Heart right ventricle (tissue), 16 donors: ENCODE measurements around the gene AGAP1. TPM values are rescaled to one million over a fixed set of nuclear protein-coding genes. Genes with fewer than 3 reads are reported as not detected.

Experiments used
- ATAC-seq, 8 donors: fragments of 200-7000 bp; cut with Tn5 transposase; one replicate each; pipeline ENCODE4 v1.9.1; 2020; ENCODE audit warnings: mild to moderate bottlenecking in 8 of 8, moderate library complexity in 8 of 8, moderate number of reproducible peaks in 1 of 8
- DNase-seq, 2 donors: peaks; one replicate each; pipeline ENCODE4 v3.0.0-alpha.2; 2020
- H3K27ac ChIP-seq, 10 donors: fragments of 200-600 bp; sonication (generic) in 2 of 10; one replicate each; pipeline versions ENCODE4 v1.5.0 to v1.8.0; 2020 to 2022; ENCODE audit warnings: mild to moderate bottlenecking in 3 of 10
- H3K27me3 ChIP-seq, 7 donors: fragments of 200-600 bp; one replicate each; pipeline ENCODE4 v1.8.0; 2021 to 2022; ENCODE audit warnings: mild to moderate bottlenecking in 2 of 7
- H3K36me3 ChIP-seq, 9 donors: fragments of 200-600 bp; sonication (generic) in 1 of 9; one replicate each; pipeline versions ENCODE4 v1.5.0 to v1.8.0; 2020 to 2022; ENCODE audit warnings: mild to moderate bottlenecking in 2 of 9
- H3K4me1 ChIP-seq, 9 donors: fragments of 200-600 bp; sonication (generic) in 1 of 9; one replicate each; pipeline versions ENCODE4 v1.5.0 to v1.8.0; 2020 to 2022; ENCODE audit warnings: mild to moderate bottlenecking in 4 of 9
- H3K4me3 ChIP-seq, 10 donors: fragments of 200-600 bp; sonication (generic) in 2 of 10; one replicate each; pipeline versions ENCODE4 v1.5.0 to v1.8.0; 2020 to 2022; ENCODE audit warnings: mild to moderate bottlenecking in 7 of 10, moderate library complexity in 2 of 10
- H3K9me3 ChIP-seq, 11 donors: fragments of 200-600 bp in 10 of 11; sonication (generic) in 2 of 11; one replicate each; pipeline versions ENCODE4 v1.5.0 to v1.8.0; 2013 to 2022; ENCODE audit warnings: mild to moderate bottlenecking in 2 of 11, control low read depth in 1 of 11, moderate library complexity in 1 of 11
- WGBS, 2 donors: extraction: QIAGEN DNeasy Blood & Tissue Kit; methylation state at CpG; one replicate each; pipeline ENCODE4 v1.1.7; 2013; ENCODE audit warnings: inconsistent platforms in 1 of 2; 5-methylcytosine and 5-hydroxymethylcytosine counted together
- intact Hi-C, 10 donors: fragments of 100-400 bp; cut with DNase I; formaldehyde crosslinking; loops; one replicate each; pipeline versions ENCODE4 v1.11.1 to v1.14.2; 2022
- polyA plus RNA-seq, 2 donors: library from polyadenylated mRNA; stranded (reverse); fragments of 200-250 nt; gene quantifications; one replicate each; pipeline ENCODE4 v1.2.3, GENCODE V29; 2013
- total RNA-seq, 10 donors: library from RNA; stranded (reverse); fragmentation: NEBNext Ultra II Directional in 3 of 10; extraction: Animal tissue kit (Norgen Biotek cat#: 25700) in 3 of 10; gene quantifications; one replicate each; pipeline versions ENCODE4 v1.2.1 to v1.2.4, GENCODE V29; 2021 to 2023
- TF ChIP-seq, protein P1 (sequence below), 9 donors: fragments of 200-600 bp; sonication (generic) in 2 of 9; IDR thresholded peaks; one replicate each; pipeline versions ENCODE4 v1.5.0 to v1.8.0; 2021 to 2022; ENCODE audit warnings: antibody characterized with exemption in 9 of 9, mild to moderate bottlenecking in 5 of 9, moderate library complexity in 1 of 9
- donor health status: Arrhythmogenic right ventricular cardiomyopathy.
- donor health status: ischemic (EF 13 %, LVEDD 7.1; RV severe dilation, severe dysfunction).
- donor health status: healthy with polysubstance abuse.
- donor health status: DM: no; HTN: yes; CAD: no.
- donor health status: DM: no; HTN: no; CAD: no.
- donor health status: ischemic (EF 25% LVEDD 6.9; RV normal size, moderate dysfunction).
- donor health status: ischemic (EF 25% LVEDD 5.7; RV mildly dilated, moderate dysfunction).
- donor health status: healthy.
- donor health status: DM: yes; HTN: yes; CAD: no.
- donor health status: Ischemic cardiomyopathy.
- donor health status: ischemic (EF 35%, LVEDD 5.7; RV mildly dilated, moderate dysfunction).
- donor health status: nonischemic (EF 11% LVEDD 7.7; RV severe dilation, severe dysfunction).
- donor health status: DM: yes; HTN: yes; CAD: no.
- donor health status: PGD.
- donor health status: ischemic (EF 29% LVEDD 5.4; RV normal size, mild dysfunction).
- donor health status: nonischemic (EF 23%, LVEDD 6.1; RV moderate dilation, normal function).

AGAP1 gene
- total and polyA plus RNA-seq, 12 donors: 3.5 to 29.2 (median 19.4) TPM

DNA sequence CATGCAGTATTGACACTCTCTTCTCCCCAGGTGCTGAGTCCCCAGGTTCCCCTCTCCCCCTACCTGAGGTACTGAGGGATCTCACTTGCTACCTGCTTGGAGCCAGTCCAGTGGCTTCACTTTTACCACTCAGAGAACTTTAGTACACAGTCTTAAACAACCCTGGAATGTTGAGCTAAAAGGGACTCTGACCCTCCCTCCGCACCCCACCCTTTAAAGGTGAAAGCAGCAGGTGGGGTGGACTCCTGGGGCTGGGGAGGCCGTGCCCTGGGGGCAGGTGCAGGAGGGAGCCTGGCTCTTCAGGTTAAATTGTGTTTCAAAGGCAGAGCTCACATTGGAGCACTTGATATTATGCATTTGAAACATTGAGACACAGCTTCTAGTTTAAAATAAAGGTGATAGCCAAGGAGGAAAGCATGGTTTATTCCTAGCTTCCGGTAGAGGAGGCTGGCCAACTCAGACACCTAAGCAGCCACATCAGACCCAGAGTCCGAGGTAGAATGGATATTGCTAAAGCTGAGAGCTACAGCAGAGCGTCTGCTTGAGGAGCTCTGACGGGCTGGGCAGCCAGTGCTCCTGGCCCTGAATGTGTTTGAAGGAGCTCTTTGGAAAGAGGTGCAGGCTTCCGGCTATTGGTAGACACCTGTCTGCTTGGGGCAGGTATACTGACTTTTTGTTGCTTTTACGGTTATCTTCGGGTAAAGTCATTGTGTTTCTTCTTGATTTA is 196.4 kb downstream of the AGAP1 start:
- ATAC-seq (no peak), DNase-seq (no peak)
- no peaks in the 10 kb centered on the region for H3K36me3 ChIP-seq
- H3K9me3 ChIP-seq: no peaks in the 10 kb centered on the region
- WGBS, 2 donors: 90 to 94% methylated on average over 9 of the region's 9 CpGs
- H3K4me3 ChIP-seq: no peak overlapping the region
- peaks cover 2 to 33% (median 15%) of the 10 kb centered on the region in 9 donors for H3K4me1 ChIP-seq
- intact Hi-C loops: no loop called here
- H3K27me3 ChIP-seq: no peaks in the 10 kb centered on the region
- TF ChIP-seq, protein P1, sequence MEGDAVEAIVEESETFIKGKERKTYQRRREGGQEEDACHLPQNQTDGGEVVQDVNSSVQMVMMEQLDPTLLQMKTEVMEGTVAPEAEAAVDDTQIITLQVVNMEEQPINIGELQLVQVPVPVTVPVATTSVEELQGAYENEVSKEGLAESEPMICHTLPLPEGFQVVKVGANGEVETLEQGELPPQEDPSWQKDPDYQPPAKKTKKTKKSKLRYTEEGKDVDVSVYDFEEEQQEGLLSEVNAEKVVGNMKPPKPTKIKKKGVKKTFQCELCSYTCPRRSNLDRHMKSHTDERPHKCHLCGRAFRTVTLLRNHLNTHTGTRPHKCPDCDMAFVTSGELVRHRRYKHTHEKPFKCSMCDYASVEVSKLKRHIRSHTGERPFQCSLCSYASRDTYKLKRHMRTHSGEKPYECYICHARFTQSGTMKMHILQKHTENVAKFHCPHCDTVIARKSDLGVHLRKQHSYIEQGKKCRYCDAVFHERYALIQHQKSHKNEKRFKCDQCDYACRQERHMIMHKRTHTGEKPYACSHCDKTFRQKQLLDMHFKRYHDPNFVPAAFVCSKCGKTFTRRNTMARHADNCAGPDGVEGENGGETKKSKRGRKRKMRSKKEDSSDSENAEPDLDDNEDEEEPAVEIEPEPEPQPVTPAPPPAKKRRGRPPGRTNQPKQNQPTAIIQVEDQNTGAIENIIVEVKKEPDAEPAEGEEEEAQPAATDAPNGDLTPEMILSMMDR (IDR thresholded peaks at IDR 0.05): no peak
- no peak overlapping the region for H3K27ac ChIP-seq

DNA sequence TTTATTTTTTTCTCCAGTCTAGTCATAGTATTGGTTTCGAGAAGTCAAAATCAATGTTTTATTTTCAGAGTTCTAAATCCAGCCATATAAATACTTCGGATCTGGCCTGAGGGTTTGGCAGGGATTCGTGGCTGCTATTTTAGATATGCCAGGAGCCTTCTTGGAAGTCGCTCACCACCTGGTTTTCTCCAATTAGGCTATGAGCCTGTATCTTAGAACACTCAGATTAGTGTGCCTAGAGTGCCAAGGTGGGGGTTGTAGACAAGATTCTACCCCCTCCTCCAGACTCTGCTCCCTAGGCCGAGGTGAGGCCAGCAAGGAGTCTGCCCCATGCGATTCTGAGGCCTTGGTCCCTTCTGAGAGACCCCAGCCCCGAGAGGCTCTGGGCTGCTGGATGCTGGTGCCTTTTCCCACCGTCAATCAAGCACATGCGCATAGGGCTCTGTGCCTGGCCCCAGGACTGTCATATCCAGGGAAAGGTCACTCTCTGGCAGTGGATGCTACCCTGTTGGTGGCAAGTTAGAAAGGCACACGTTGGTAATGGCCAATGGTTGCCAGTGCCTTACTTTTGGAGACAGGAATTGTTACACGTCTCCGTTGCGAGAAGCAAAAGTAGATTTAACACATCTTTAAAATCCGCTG is 197.1 kb downstream of the AGAP1 start:
- peak in 3 of 8 donors; percentile 60 to 63 (median 62) for ATAC-seq

DNA sequence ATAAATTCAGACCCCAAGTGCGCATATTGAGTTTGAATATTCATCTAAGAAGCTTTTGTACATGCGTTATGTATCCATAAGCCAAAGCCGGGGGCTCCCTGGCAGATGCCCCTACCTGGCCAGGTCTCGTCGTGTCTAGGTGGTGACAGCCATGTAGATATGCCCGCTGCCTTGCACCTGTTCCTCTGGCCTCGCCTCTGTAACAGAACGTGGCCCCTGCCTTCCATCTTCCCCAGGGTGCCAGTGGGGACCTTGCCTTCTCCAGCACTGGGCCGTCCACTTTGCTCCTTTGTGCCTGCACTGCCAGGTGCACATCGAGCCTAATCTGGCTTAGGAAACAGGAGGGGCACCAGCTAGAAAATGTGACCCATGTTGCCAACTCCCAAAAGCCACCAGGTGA is 198.2 kb downstream of the AGAP1 start:
- TF ChIP-seq, protein P1 (IDR thresholded peaks at IDR 0.05): no peak

More for the DNA sequence above, 197.1 kb downstream of the AGAP1 start:
- TF ChIP-seq, protein P1 (IDR thresholded peaks at IDR 0.05): no peak
- intact Hi-C loops: no loop called here
- no peak for DNase-seq
- H3K9me3 ChIP-seq: no peaks in the 10 kb centered on the region
- no peak overlapping the region for H3K4me3 ChIP-seq
- H3K4me1 ChIP-seq: peaks cover 0 to 31% (median 14%) of the 10 kb centered on the region in 9 donors
- H3K27me3 ChIP-seq: no peaks in the 10 kb centered on the region
- no peaks in the 10 kb centered on the region for H3K36me3 ChIP-seq
- no peak overlapping the region for H3K27ac ChIP-seq
- 72 to 76% methylated on average over 14 of the region's 14 CpGs for WGBS, 2 donors

DNA sequence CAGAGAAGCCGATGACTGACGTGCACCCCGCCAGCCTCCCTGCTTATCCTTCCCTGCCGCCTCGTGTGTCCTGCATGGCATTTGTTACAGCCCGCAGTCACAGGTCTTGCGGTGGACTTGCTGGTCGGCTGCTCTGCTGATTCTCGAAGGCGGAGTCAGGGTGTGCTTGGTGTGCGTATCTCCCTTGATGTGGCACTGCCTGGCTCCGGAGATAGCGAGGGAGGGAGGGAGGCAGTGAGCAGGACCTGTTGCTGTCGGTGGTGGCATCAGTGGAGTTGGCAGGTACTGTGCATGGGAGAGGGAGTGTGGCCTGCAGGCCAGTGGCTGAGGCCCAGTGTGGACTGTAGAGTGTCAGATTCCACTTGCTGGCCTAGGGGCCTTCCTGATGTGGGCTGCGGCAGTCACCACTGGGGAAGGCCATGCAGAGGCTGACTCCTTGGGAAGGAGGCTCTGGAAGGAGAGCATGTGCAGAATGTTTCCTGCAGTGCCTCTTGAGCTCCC is 198.9 kb downstream of the AGAP1 start:
- H3K36me3 ChIP-seq: no peaks in the 10 kb centered on the region
- H3K4me3 ChIP-seq: no peak overlapping the region
- WGBS, 2 donors: 86 to 91% methylated on average over 15 of the region's 15 CpGs
- H3K27ac ChIP-seq: no peak overlapping the region
- intact Hi-C loops: no loop called here
- no peaks in the 10 kb centered on the region for H3K27me3 ChIP-seq
- TF ChIP-seq, protein P1 (IDR thresholded peaks at IDR 0.05): no peak
- DNase-seq: no peak
- no peaks in the 10 kb centered on the region for H3K9me3 ChIP-seq
- ATAC-seq: no peak
- peaks cover 0 to 33% (median 14%) of the 10 kb centered on the region in 9 donors for H3K4me1 ChIP-seq

More for the DNA sequence above, 198.2 kb downstream of the AGAP1 start:
- 88 to 89% methylated on average over 10 of the region's 10 CpGs for WGBS, 2 donors
- no peaks in the 10 kb centered on the region for H3K36me3 ChIP-seq
- DNase-seq (no peak), ATAC-seq (no peak)
- no peaks in the 10 kb centered on the region for H3K27me3 ChIP-seq
- H3K4me1 ChIP-seq: peaks cover 0 to 31% (median 14%) of the 10 kb centered on the region in 9 donors
- H3K27ac ChIP-seq: no peak overlapping the region
- H3K9me3 ChIP-seq: no peaks in the 10 kb centered on the region
- intact Hi-C loops: no loop called here
- H3K4me3 ChIP-seq: no peak overlapping the region
